GM12878 (cell line): Measurements from ENCODE around the gene C2orf68.

Experiments used
- CTCF ChIP-seq, 3 experiments: IDR thresholded peaks in 2 of 3; conservative IDR thresholded peaks in 1 of 3; 2 replicates each; pipeline ENCODE4 v1.5.1; 2011; ENCODE audit warnings: low read depth in 3 of 3, low read length in 3 of 3, mild to moderate bottlenecking in 3 of 3, control low read depth in 2 of 3, moderate library complexity in 2 of 3, inconsistent platforms in 1 of 3, mixed read lengths in 1 of 3; ENCODE audit not compliant: control insufficient read depth in 2 of 3, insufficient read depth in 1 of 3; ENCODE audit errors: extremely low read depth in 1 of 3
- E2F4 ChIP-seq: IDR thresholded peaks from 2 replicates; pipeline ENCODE4 v1.6.1; 2012; ENCODE audit warnings: low read depth, low read length, improper control_type of control experiment
- EZH2 ChIP-seq: IDR thresholded peaks from 2 replicates; pipeline ENCODE4 v1.6.1; 2012; ENCODE audit warnings: low read depth, mild to moderate bottlenecking, control low read depth, inconsistent platforms, low read length, borderline replicate concordance; ENCODE audit not compliant: control insufficient read depth
- FOXM1 ChIP-seq: IDR thresholded peaks from 2 replicates; pipeline ENCODE4 v1.6.1; 2012; ENCODE audit warnings: low read depth, mild to moderate bottlenecking, inconsistent platforms, low read length, moderate library complexity
- GABPA ChIP-seq: IDR thresholded peaks from 2 replicates; pipeline ENCODE4 v1.6.1; 2014; ENCODE audit warnings: antibody characterized with exemption, low read depth, mild to moderate bottlenecking, inconsistent platforms
- HSF1 ChIP-seq: fragments of 150-350 bp; IDR thresholded peaks from 2 replicates; pipeline ENCODE4 v1.6.1; 2014; ENCODE audit warnings: mild to moderate bottlenecking, low read depth, low read length
- MAX ChIP-seq: IDR thresholded peaks from 2 replicates; pipeline ENCODE4 v1.6.1; 2012; ENCODE audit warnings: low read depth, low read length, improper control_type of control experiment
- MTA2 ChIP-seq: fragments of 450-650 bp; IDR thresholded peaks from 2 replicates; pipeline ENCODE4 v1.6.1; 2016; ENCODE audit warnings: low read depth, mild to moderate bottlenecking, moderate library complexity
- NRF1 ChIP-seq: conservative IDR thresholded peaks from 2 replicates; pipeline ENCODE4 v1.6.1; 2011; ENCODE audit warnings: mild to moderate bottlenecking, low read depth, low read length, improper control_type of control experiment
- POLR2A ChIP-seq: IDR thresholded peaks from 2 replicates; pipeline ENCODE4 v1.6.1; 2011; ENCODE audit warnings: low read depth, mild to moderate bottlenecking, low read length
- POLR2AphosphoS5 ChIP-seq: IDR thresholded peaks from 2 replicates; pipeline ENCODE4 v1.6.1; 2011; ENCODE audit warnings: mild to moderate bottlenecking, low read length, inconsistent platforms
- SIN3A ChIP-seq: IDR thresholded peaks from 2 replicates; pipeline ENCODE4 v1.6.1; 2012; ENCODE audit warnings: low read depth, low read length, improper control_type of control experiment
- SUPT20H ChIP-seq: IDR thresholded peaks from 2 replicates; pipeline ENCODE4 v1.6.1; 2011; ENCODE audit warnings: low read depth, mild to moderate bottlenecking, low read length, moderate library complexity, borderline replicate concordance; ENCODE audit not compliant: control insufficient read depth
- ZBED1 ChIP-seq: IDR thresholded peaks from 2 replicates; pipeline ENCODE4 v1.6.1; 2016; ENCODE audit warnings: borderline replicate concordance

GRCh38 chr2:85635636-85636035, 23.8 kb upstream of the C2orf68 start:
- no peak for TF ChIP-seq CTCF (IDR thresholded peaks at IDR 0.05 in 2 of 3, conservative IDR thresholded peaks at IDR 0.05 in 1 of 3; ENCODE audit: control insufficient read depth in 2 of 3, extremely low read depth in 1 of 3, insufficient read depth in 1 of 3, low read depth in 3 of 3, low read length in 3 of 3)
- TF ChIP-seq EZH2: no peak
- TF ChIP-seq SUPT20H: no peak
- TF ChIP-seq SIN3A: no peak
- no peak for TF ChIP-seq GABPA
- no peak for TF ChIP-seq FOXM1
- TF ChIP-seq E2F4: no peak
- TF ChIP-seq POLR2A: no peak
- no peak for TF ChIP-seq MAX
- TF ChIP-seq ZBED1: no peak
- TF ChIP-seq MTA2: no peak
- no peak for TF ChIP-seq POLR2AphosphoS5
- TF ChIP-seq HSF1: no peak
- no peak for TF ChIP-seq NRF1
